Measurements from ENCODE around the gene FGF19.

Gene FGF19

GRCh38 chr11:69703768-69704507 is at the start of gene FGF19:
FGF19 (minus strand) TSS chr11:69704022; CDS start chr11:69703876, 146 bp downstream.
- no peak for DNase-seq

DNA sequence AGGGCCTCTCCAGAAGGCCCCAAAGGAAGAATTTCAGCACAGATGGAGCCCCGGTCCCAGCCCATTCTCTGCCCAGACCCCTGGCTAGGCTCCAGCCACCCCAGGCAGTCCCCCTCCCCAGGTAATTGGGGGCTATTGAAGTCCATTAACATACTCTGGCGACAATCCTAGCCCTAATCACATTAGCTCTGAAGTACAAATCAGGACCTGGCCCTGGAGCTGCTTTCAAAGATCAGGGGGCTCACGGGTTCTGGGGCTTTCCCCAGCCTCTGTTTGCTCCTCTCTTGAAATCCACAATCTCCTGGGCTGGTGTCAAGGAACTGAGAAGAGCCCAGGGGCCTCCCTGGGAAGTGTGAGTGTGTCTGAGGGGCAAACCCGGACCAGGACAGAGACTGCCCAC is 49.1 kb upstream of the FGF19 start:
- DNase-seq, result no peak

- DNase-seq, result no peak
These were observed 47.2 kb upstream of the FGF19 start for GRCh38 chr11:69750875-69751597.

GRCh38 chr11:69750108-69750850 is 46.5 kb upstream of the FGF19 start:
- DNase-seq, result no peak

DNA sequence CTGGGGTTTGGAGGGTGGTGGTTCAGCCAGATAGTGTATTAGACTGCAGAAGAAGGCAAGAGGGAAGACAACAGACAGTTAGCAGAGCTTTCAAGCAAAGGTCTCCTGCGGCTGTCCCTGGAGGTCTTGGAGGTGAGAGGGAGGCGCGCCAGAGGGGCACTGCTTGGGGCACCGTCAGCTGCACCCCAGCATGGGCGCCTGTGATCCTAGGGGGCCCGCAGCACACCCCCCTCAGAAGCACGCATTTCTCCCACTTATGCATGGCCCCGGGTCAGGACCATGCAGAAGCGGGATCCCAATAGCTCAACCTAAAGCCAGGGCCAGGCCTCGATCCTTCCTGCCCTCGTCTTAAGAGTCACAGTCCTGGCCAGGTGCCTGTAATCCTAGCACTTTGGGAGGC is 44.8 kb upstream of the FGF19 start:
- no peak for DNase-seq

GRCh38 chr11:69746752-69747742 is 43.2 kb upstream of the FGF19 start:
- no peak for DNase-seq

GRCh38 chr11:69746140-69746539 is 42.3 kb upstream of the FGF19 start:
- no peak for DNase-seq

DNA sequence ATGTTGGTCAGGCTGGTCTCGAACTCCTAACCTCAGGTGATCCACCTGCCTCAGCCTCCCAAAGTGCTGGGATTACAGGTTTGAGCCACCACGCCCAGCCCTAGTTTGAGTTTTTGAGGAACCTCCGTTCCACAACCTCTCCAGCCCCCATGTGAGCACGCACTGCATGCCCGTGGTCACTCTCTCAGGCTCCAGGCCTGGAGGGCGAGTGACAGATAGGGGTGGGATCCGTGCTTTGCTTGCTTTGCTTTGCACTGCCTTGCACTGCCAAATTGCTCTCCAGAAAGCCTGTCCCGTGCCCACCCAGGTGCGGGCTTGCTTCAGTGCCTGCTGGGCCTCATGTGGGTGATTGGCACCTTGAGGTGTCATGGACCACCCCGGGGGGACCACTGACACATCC is 41.4 kb upstream of the FGF19 start:
- no peak for DNase-seq

- no peak for DNase-seq
These were observed 40.6 kb upstream of the FGF19 start for GRCh38 chr11:69744435-69744834.

DNA sequence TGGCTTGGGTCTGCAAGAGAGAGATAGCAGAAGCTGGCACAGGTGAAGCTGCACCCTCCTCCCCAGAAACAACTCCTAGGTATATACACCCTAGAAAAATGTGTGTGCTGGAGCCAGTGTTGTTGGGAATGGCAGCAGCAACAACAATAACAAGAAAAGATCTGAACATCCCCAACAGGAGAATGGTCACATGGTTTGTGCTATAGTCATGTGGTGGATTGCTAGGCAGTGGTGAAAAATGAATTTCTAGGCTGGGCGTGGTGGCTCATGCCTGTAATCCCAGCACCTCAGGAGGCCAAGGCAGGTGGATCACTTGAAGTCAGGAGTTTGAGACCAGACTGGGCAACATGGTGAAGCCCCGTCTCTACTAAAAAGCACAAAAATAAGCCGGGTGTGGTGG is 31.0 kb upstream of the FGF19 start:
- DNase-seq, result no peak

GRCh38 chr11:69734367-69734766 is 30.5 kb upstream of the FGF19 start:
- DNase-seq, result no peak

DNA sequence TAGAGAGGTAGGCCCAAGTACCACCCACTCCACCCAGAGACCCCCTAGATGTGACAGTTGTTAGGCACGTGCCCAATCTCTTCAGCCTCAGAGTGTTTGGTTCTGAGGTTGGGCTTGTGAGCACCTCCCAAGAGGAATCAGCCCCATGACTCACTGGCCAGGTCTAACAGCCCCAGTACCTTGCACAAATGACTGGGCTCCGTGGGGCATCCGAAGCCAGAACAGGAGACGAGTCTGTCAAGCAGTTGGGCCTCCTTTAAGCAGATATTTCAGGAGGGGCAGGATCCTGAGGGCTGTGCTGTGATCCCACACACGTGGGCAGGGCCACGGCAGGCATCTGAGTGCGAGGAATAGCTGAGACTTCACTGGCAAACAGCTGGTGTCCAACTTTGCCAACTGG is 29.1 kb upstream of the FGF19 start:
- DNase-seq, result no peak

- DNase-seq, result no peak
These were observed 27.3 kb upstream of the FGF19 start for GRCh38 chr11:69731110-69731509.

- no peak for DNase-seq
These were observed 26.7 kb upstream of the FGF19 start for GRCh38 chr11:69730500-69730899.

DNA sequence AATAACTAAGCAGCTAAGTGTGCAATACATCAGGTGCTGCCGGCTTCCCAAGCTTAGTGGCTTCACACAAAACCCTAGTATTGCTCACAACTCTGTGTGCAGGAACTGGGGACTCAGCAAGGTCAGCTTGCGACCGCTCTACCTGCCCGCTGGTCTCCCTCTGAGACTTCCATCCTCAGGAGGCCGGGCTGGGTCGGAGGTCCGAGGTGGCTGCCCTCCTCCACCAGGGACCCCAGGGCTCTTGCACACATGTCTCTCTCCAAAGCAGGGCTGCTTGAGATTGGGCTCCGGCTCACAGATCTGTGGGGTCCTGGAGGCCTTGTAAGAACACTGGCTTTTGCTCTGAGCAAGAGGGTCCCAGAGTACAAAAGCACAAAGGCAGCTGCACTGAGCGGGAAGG is 25.4 kb upstream of the FGF19 start:
- DNase-seq, result no peak

DNA sequence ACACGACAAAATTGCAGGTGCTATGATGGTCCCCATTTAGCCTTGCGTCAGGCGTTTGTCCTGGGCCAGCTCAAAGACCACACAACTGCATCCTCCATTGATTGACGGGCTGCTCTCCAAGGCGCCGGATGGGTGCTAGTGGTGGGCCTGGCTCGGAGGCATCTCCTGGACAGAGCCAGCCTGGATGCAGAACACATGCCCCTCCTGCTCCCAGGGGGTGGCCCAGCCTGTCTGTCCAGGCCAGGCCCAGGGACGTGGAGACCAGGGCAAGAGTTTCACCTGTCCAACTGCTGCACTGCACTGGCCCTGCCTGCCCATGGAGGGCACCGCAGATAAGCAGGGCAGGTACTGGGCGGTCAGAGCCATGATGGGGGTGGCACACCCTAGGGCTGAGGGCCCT is 23.4 kb upstream of the FGF19 start:
- DNase-seq, result no peak

- DNase-seq, result no peak
These were observed 22.7 kb upstream of the FGF19 start for GRCh38 chr11:69726481-69726880.

DNA sequence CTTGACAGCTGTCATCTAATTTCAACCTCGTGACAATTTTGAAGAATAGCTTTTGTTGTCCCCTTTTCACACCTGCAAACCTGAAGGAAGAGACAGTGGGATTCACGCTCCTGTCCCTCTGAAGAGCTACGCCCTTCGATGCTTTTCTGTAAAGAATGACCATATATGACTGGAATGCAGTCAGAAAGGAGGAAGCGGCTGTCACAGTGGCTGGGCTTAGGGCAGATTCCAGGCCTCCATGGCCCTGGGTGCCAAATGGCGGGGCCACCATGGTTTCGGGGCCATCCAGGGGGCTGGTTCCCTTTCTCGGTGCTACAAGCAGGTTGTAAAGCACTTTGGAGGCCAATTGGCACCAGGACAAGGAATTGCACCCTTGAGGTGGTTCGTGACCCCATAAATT is 22.2 kb upstream of the FGF19 start:
- no peak for DNase-seq

GRCh38 chr11:69721745-69722144 is 17.9 kb upstream of the FGF19 start:
- DNase-seq, result no peak

GRCh38 chr11:69721106-69721505 is 17.3 kb upstream of the FGF19 start:
- DNase-seq, result no peak

GRCh38 chr11:69718912-69719311 is 15.1 kb upstream of the FGF19 start:
- no peak for DNase-seq

DNA sequence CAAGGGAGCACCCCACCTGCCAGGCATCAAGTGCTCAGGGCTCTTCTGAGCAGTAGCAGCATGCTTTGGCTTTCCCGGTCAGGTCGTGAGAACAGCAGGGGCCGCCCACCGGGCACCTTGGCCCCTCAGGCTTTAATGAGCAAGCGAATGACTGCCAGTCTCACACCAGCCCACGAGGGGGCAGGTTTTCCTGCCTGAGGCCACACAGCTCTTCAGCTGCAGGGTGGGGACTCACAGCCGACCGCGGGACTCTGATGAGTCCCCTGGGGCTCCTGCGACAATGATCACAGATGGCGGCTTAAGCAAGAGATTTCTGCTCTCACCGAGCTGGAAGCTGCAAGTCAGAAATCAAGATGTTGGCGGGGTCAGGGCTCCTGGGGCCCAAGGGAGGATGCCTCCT is 14.3 kb upstream of the FGF19 start:
- no peak for DNase-seq

All from left hindlimb (tissue), 1 donor.